HepG2 (cell line): ENCODE data around the gene ALDH1A1. TPM values are rescaled to one million over a fixed set of nuclear protein-coding genes. Genes with fewer than 3 reads are reported as not detected.
A peak's percentile ranks its signal among the peaks of the same experiment; 100 is the strongest.

ENCODE experiments used
- GATA4 ChIP-seq: sonication (generic); IDR thresholded peaks from 2 replicates; pipeline ENCODE4 v1.6.1; 2016; ENCODE audit warnings: antibody characterized with exemption, low read depth, borderline replicate concordance
- ISL2 ChIP-seq: sonication (generic); formaldehyde crosslinking; IDR thresholded peaks from 2 replicates; pipeline ENCODE4 v1.5.0; 2020; ENCODE audit warnings: missing genetic modification reagents
- MAZ ChIP-seq, 2 experiments: sonication (generic) in 1 of 2; formaldehyde crosslinking in 1 of 2; IDR thresholded peaks; 2 replicates each; pipeline versions ENCODE4 v1.5.0 to v1.6.1; 2012 to 2020; ENCODE audit warnings: low read depth in 2 of 2, mild to moderate bottlenecking in 2 of 2, borderline replicate concordance in 1 of 2, improper control_type of control experiment in 1 of 2, low read length in 1 of 2, missing genetic modification reagents in 1 of 2, moderate library complexity in 1 of 2
- NFIB ChIP-seq: sonication (generic); formaldehyde crosslinking; IDR thresholded peaks from 2 replicates; pipeline ENCODE4 v1.9.0; 2021; ENCODE audit warnings: missing genetic modification reagents, mild to moderate bottlenecking, borderline replicate concordance
- NPAS2 ChIP-seq: sonication (generic); formaldehyde crosslinking; IDR thresholded peaks from 2 replicates; pipeline ENCODE4 v1.8.0; 2022; ENCODE audit warnings: mild to moderate bottlenecking, missing genetic modification reagents, borderline replicate concordance
- PITX1 ChIP-seq: sonication (generic); formaldehyde crosslinking; IDR thresholded peaks from 2 replicates; pipeline ENCODE4 v1.5.1; 2020; ENCODE audit warnings: mild to moderate bottlenecking, missing genetic modification reagents
- PRMT3 ChIP-seq: sonication (generic); formaldehyde crosslinking; IDR thresholded peaks from 2 replicates; pipeline ENCODE4 v1.8.1; 2022; ENCODE audit warnings: low read depth, mild to moderate bottlenecking, moderate library complexity, missing genetic modification reagents, borderline replicate concordance
- STAG1 ChIP-seq: sonication (generic); formaldehyde crosslinking; IDR thresholded peaks from 2 replicates; pipeline ENCODE4 v1.4.0; 2020; ENCODE audit warnings: missing genetic modification reagents
- ZNF124 ChIP-seq: sonication (generic); formaldehyde crosslinking; IDR thresholded peaks from 2 replicates; pipeline ENCODE4 v1.4.0; 2020; ENCODE audit warnings: missing genetic modification reagents
- ZNF136 ChIP-seq: sonication (generic); formaldehyde crosslinking; IDR thresholded peaks from 2 replicates; pipeline ENCODE4 v1.8.1; 2022; ENCODE audit warnings: low read depth, mild to moderate bottlenecking, moderate library complexity, missing genetic modification reagents
- ZNF142 ChIP-seq: sonication (generic); formaldehyde crosslinking; IDR thresholded peaks from 2 replicates; pipeline ENCODE4 v1.4.0; 2020; ENCODE audit warnings: missing genetic modification reagents
- ZNF839 ChIP-seq: sonication (generic); formaldehyde crosslinking; IDR thresholded peaks from 2 replicates; pipeline ENCODE4 v1.4.0; 2020; ENCODE audit warnings: missing genetic modification reagents, mild to moderate bottlenecking, borderline replicate concordance
- polyA plus RNA-seq, 8 experiments: library from polyadenylated mRNA; depleted of rRNA in 3 of 8; stranded (reverse) in 7 of 8; unstranded in 1 of 8; fragments of >200 nt; fragmentation: Illumina TruSeq in 4 of 8; extraction: Trizol in 4 of 8; gene quantifications; 2 replicates each; pipeline versions ENCODE4 v1.2.1 to v1.2.3, GENCODE V29; 2011 to 2016; ENCODE audit warnings: low read depth in 4 of 8, missing spikeins in 1 of 8, mixed read lengths in 1 of 8; ENCODE audit not compliant: insufficient read depth in 1 of 8
- total RNA-seq, 5 experiments: library from RNA; depleted of rRNA; stranded (reverse); fragments of >200 nt; fragmentation: Illumina TruSeq; extraction: Trizol; gene quantifications; 2 replicates each; pipeline ENCODE4 v1.2.3, GENCODE V29; 2016; ENCODE audit warnings: low read depth in 1 of 5
- TF ChIP-seq, protein P1 (sequence below): sonication (generic); formaldehyde crosslinking; IDR thresholded peaks from 2 replicates; pipeline ENCODE4 v1.4.0; 2020; ENCODE audit warnings: mild to moderate bottlenecking, missing genetic modification reagents, borderline replicate concordance
- TF ChIP-seq, protein P2 (sequence below): sonication (generic); formaldehyde crosslinking; IDR thresholded peaks from 2 replicates; pipeline ENCODE4 v1.4.0; 2020; ENCODE audit warnings: missing genetic modification reagents
- TF ChIP-seq, protein P3 (sequence below): sonication (generic); formaldehyde crosslinking; IDR thresholded peaks from 2 replicates; pipeline ENCODE4 v1.4.0; 2020; ENCODE audit warnings: missing genetic modification reagents

ALDH1A1 gene
- total and polyA plus RNA-seq, 2 of the 13 experiments (the other 11 are each of a cell fraction or from before 2014, with no cell fraction given), result 88.2 to 439 TPM

- TF ChIP-seq ZNF142 (CRISPR knock-in tag), result no peak
- TF ChIP-seq, protein P1, sequence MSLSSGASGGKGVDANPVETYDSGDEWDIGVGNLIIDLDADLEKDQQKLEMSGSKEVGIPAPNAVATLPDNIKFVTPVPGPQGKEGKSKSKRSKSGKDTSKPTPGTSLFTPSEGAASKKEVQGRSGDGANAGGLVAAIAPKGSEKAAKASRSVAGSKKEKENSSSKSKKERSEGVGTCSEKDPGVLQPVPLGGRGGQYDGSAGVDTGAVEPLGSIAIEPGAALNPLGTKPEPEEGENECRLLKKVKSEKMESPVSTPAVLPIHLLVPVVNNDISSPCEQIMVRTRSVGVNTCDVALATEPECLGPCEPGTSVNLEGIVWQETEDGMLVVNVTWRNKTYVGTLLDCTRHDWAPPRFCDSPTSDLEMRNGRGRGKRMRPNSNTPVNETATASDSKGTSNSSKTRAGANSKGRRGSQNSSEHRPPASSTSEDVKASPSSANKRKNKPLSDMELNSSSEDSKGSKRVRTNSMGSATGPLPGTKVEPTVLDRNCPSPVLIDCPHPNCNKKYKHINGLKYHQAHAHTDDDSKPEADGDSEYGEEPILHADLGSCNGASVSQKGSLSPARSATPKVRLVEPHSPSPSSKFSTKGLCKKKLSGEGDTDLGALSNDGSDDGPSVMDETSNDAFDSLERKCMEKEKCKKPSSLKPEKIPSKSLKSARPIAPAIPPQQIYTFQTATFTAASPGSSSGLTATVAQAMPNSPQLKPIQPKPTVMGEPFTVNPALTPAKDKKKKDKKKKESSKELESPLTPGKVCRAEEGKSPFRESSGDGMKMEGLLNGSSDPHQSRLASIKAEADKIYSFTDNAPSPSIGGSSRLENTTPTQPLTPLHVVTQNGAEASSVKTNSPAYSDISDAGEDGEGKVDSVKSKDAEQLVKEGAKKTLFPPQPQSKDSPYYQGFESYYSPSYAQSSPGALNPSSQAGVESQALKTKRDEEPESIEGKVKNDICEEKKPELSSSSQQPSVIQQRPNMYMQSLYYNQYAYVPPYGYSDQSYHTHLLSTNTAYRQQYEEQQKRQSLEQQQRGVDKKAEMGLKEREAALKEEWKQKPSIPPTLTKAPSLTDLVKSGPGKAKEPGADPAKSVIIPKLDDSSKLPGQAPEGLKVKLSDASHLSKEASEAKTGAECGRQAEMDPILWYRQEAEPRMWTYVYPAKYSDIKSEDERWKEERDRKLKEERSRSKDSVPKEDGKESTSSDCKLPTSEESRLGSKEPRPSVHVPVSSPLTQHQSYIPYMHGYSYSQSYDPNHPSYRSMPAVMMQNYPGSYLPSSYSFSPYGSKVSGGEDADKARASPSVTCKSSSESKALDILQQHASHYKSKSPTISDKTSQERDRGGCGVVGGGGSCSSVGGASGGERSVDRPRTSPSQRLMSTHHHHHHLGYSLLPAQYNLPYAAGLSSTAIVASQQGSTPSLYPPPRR (CRISPR knock-in tag), result no peak
- TF ChIP-seq PITX1 (CRISPR knock-in tag), result no peak
- no peak for TF ChIP-seq STAG1 (CRISPR knock-in tag)
- no peak for TF ChIP-seq PRMT3 (CRISPR knock-in tag)
- no peak for TF ChIP-seq MAZ (IDR thresholded peaks at IDR 0.05; ENCODE audit: borderline replicate concordance, low read depth, low read length)
- no peak for TF ChIP-seq MAZ (CRISPR knock-in tag; IDR thresholded peaks at IDR 0.05; ENCODE audit: low read depth)
- peak; percentile 80 for TF ChIP-seq ISL2 (CRISPR knock-in tag)
- TF ChIP-seq GATA4, result peak; percentile 76; the same call in 1 of the 2 replicates
- TF ChIP-seq NPAS2 (CRISPR knock-in tag), result no peak
- no peak for TF ChIP-seq NFIB (CRISPR knock-in tag)
- no peak for TF ChIP-seq ZNF136 (CRISPR knock-in tag)
- TF ChIP-seq, protein P2, sequence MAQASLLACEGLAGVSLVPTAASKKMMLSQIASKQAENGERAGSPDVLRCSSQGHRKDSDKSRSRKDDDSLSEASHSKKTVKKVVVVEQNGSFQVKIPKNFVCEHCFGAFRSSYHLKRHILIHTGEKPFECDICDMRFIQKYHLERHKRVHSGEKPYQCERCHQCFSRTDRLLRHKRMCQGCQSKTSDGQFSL (CRISPR knock-in tag), result no peak
- TF ChIP-seq, protein P3, sequence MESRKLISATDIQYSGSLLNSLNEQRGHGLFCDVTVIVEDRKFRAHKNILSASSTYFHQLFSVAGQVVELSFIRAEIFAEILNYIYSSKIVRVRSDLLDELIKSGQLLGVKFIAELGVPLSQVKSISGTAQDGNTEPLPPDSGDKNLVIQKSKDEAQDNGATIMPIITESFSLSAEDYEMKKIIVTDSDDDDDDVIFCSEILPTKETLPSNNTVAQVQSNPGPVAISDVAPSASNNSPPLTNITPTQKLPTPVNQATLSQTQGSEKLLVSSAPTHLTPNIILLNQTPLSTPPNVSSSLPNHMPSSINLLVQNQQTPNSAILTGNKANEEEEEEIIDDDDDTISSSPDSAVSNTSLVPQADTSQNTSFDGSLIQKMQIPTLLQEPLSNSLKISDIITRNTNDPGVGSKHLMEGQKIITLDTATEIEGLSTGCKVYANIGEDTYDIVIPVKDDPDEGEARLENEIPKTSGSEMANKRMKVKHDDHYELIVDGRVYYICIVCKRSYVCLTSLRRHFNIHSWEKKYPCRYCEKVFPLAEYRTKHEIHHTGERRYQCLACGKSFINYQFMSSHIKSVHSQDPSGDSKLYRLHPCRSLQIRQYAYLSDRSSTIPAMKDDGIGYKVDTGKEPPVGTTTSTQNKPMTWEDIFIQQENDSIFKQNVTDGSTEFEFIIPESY (CRISPR knock-in tag), result no peak
- no peak for TF ChIP-seq ZNF124
- TF ChIP-seq ZNF839, result no peak
Measured at GRCh38 chr9:72980600-72981265, 27.9 kb upstream of the ALDH1A1 start (continued).
